ENCODE data around the gene CSF3. TPM values are rescaled to one million over a fixed set of nuclear protein-coding genes. Genes with fewer than 3 reads are reported as not detected.
"Not testable (repeated sequence)": the region's sequence is repeated elsewhere in the genome, so short reads cannot be mapped to it uniquely, and the experiment has no call there.

CSF3 gene
- total RNA-seq, 1 experiment from 2014 or later, result not detected

DNA sequence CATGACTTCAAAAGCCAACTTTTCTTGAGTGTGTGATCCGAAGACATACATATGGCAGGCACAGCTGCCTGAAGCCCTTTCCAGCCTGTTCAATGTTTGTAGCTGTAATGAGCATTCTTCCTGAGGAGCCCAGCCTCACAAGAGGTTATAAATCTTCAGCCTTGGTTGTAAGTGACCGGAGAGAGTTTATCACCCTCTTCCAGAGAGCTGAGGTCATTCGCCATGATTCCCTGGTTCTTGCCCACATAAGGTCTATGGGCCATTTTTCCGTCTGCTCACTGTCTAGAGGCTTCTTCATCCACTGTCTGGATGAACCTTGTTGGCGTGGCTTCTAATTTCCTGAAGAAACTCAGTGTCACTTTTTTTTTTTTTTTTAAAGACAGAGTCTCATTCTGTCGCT is 9.7 kb upstream of the CSF3 start:
- Histone ChIP-seq H4K91ac (ENCODE audit: insufficient read length, low read depth, low read length) (no peak overlapping the region), H3K27ac (ENCODE audit: insufficient read length, low read depth, low read length) (no peak overlapping the region), H2BK15ac (ENCODE audit: low read depth, low read length) (no peak overlapping the region), H2AFZ (ENCODE audit: low read length) (no peak overlapping the region), H3K14ac (ENCODE audit: insufficient read depth, low read length) (no peak overlapping the region), H3T11ph (ENCODE audit: low read length) (no peak overlapping the region), H2AK5ac (ENCODE audit: insufficient read length, low read length) (no peak overlapping the region), H2BK5ac (ENCODE audit: insufficient read length, low read length) (no peak overlapping the region), H3K79me2 (ENCODE audit: insufficient read depth, low read length) (no peaks in the 10 kb centered on the region), H3K9me3 (ENCODE audit: control insufficient read depth, low read depth, low read length) (no peaks in the 10 kb centered on the region), H2BK120ac (ENCODE audit: low read depth, low read length, poor library complexity, severe bottlenecking) (no peak overlapping the region), H3K9ac (ENCODE audit: extremely low read depth, insufficient read length, low read length) (no peak overlapping the region), H3K18ac (ENCODE audit: insufficient read length, low read depth, low read length) (no peak overlapping the region), H4K8ac (replicated peaks; ENCODE audit: insufficient read length, low read depth, low read length) (no peak overlapping the region), H3K27me3 (ENCODE audit: insufficient read depth, low read length) (no peaks in the 10 kb centered on the region), H3K56ac (ENCODE audit: insufficient read length, low read depth, low read length) (no peak overlapping the region), H2BK20ac (ENCODE audit: low read depth, low read length, poor library complexity, severe bottlenecking) (no peak overlapping the region), H3K4me2 (ENCODE audit: insufficient read depth, insufficient read length, low read length) (no peak overlapping the region), H3K4me1 (ENCODE audit: insufficient read depth, low read length) (no peaks in the 10 kb centered on the region), H3K79me1 (ENCODE audit: insufficient read depth, low read depth, low read length, poor library complexity, severe bottlenecking) (no peaks in the 10 kb centered on the region), H3K23ac (ENCODE audit: insufficient read length, low read depth, low read length) (no peak overlapping the region), H4K20me1 (ENCODE audit: control insufficient read depth, insufficient read depth, insufficient read length) (no peaks in the 10 kb centered on the region), H3K23me2 (ENCODE audit: insufficient read length, low read depth, low read length, poor library complexity, severe bottlenecking) (no peaks in the 10 kb centered on the region), H2BK12ac (ENCODE audit: insufficient read length, low read depth, low read length) (no peak overlapping the region), H3K4ac (ENCODE audit: low read depth, low read length) (no peak overlapping the region), H4K5ac (ENCODE audit: insufficient read length, low read depth, low read length) (no peak overlapping the region)
- Mint-ChIP-seq H3K9me3 (no peaks in the 10 kb centered on the region), H3K27ac (no peak overlapping the region), H3K36me3 (ENCODE audit: insufficient read depth in 1 of 3, low read depth in 3 of 3) (no peaks in the 10 kb centered on the region), H3K4me3 (no peak overlapping the region), H3K27me3 (ENCODE audit: low read depth) (peaks cover 4% of the 10 kb centered on the region; the same call in 1 of the 2 replicates), H3K4me1 (no peaks in the 10 kb centered on the region)
- DNase-seq, result no peak
- TF ChIP-seq CTCF (conservative IDR thresholded peaks at IDR 0.05), result no peak
- WGBS (ENCODE audit: extremely low coverage, insufficient read length, low lambda C conversion rate), result no CpG with 5 or more reads among the region's 6 CpGs

DNA sequence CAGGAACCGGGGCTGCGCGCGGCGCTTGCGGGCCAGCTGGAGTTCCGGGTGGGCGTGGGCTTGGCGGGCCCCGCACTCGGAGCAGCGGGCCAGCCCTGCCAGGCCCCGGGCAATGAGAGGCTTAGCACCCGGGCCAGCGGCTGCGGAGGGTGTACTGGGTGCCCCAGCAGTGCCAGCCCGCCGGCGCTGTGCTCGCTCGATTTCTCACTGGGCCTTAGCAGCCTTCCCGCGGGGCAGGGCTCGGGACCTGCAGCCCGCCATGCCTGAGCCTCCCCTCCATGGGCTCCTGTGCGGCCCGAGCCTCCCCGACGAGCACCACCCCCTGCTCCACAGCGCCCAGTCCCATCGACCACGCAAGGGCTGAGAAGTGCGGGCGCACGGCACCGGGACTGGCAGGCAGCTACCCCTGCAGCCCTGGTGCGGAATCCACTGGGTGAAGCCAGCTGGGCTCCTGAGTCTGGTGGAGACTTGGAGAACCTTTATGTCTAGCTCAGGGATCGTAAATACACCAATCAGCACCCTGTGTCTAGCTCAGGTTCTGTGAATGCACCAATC is 4.2 kb upstream of the CSF3 start:
- H2BK120ac ChIP-seq (ENCODE audit: low read depth, low read length, poor library complexity, severe bottlenecking); H2BK12ac ChIP-seq (ENCODE audit: insufficient read length, low read depth, low read length); H3K23me2 ChIP-seq (ENCODE audit: insufficient read length, low read depth, low read length, poor library complexity, severe bottlenecking): not testable (repeated sequence)

More for the DNA sequence above, 4.2 kb upstream of the CSF3 start:
- H3K27ac ChIP-seq (ENCODE audit: insufficient read length, low read depth, low read length); H3K56ac ChIP-seq (ENCODE audit: insufficient read length, low read depth, low read length); H3K27ac Mint-ChIP-seq; H3K79me2 ChIP-seq (ENCODE audit: insufficient read depth, low read length); H4K5ac ChIP-seq (ENCODE audit: insufficient read length, low read depth, low read length); H3K79me1 ChIP-seq (ENCODE audit: insufficient read depth, low read depth, low read length, poor library complexity, severe bottlenecking); H3K27me3 ChIP-seq (ENCODE audit: insufficient read depth, low read length); H3K36me3 Mint-ChIP-seq (ENCODE audit: insufficient read depth in 1 of 3, low read depth in 3 of 3); H3K27me3 Mint-ChIP-seq (ENCODE audit: low read depth); H4K20me1 ChIP-seq (ENCODE audit: control insufficient read depth, insufficient read depth, insufficient read length); H3K23ac ChIP-seq (ENCODE audit: insufficient read length, low read depth, low read length); H2AK5ac ChIP-seq (ENCODE audit: insufficient read length, low read length); H2AFZ ChIP-seq (ENCODE audit: low read length); H3K4me1 ChIP-seq (ENCODE audit: insufficient read depth, low read length); H3K9me3 ChIP-seq (ENCODE audit: control insufficient read depth, low read depth, low read length); H3K4me3 Mint-ChIP-seq; H3K4ac ChIP-seq (ENCODE audit: low read depth, low read length); H2BK5ac ChIP-seq (ENCODE audit: insufficient read length, low read length); H2BK15ac ChIP-seq (ENCODE audit: low read depth, low read length); H3K9ac ChIP-seq (ENCODE audit: extremely low read depth, insufficient read length, low read length); H3K14ac ChIP-seq (ENCODE audit: insufficient read depth, low read length); H3K4me2 ChIP-seq (ENCODE audit: insufficient read depth, insufficient read length, low read length); H2BK20ac ChIP-seq (ENCODE audit: low read depth, low read length, poor library complexity, severe bottlenecking); H3K9me3 Mint-ChIP-seq; H3T11ph ChIP-seq (ENCODE audit: low read length); H3K18ac ChIP-seq (ENCODE audit: insufficient read length, low read depth, low read length); H4K8ac ChIP-seq (replicated peaks; ENCODE audit: insufficient read length, low read depth, low read length); DNase-seq; H4K91ac ChIP-seq (ENCODE audit: insufficient read length, low read depth, low read length): not testable (repeated sequence)
- H3K4me1 Mint-ChIP-seq, result peaks cover 10 to 18% of the 10 kb centered on the region in 2 experiments; a peak in 3 of 4 replicates
- no CpG with 5 or more reads among the region's 38 CpGs for WGBS (ENCODE audit: extremely low coverage, insufficient read length, low lambda C conversion rate)

Measured in H9 (cell line).